WTC11 (cell line): ENCODE results near the gene HJURP.

ENCODE experiments used
- CBFB ChIP-seq: sonication (generic); formaldehyde crosslinking; IDR thresholded peaks from 2 replicates; pipeline ENCODE4 v1.8.1; 2022; ENCODE audit warnings: mild to moderate bottlenecking, low read depth, missing genetic modification reagents
- CREB1 ChIP-seq: sonication (generic); formaldehyde crosslinking; IDR thresholded peaks from 2 replicates; pipeline ENCODE4 v1.8.0; 2023; ENCODE audit warnings: mild to moderate bottlenecking, missing genetic modification reagents
- ESRRA ChIP-seq: sonication (generic); formaldehyde crosslinking; IDR thresholded peaks from 2 replicates; pipeline ENCODE4 v1.8.1; 2022; ENCODE audit warnings: mild to moderate bottlenecking, missing genetic modification reagents, borderline replicate concordance
- NFYB ChIP-seq: sonication (generic); formaldehyde crosslinking; conservative IDR thresholded peaks from 2 replicates; pipeline ENCODE4 v1.8.0; 2022; ENCODE audit warnings: low read depth, missing genetic modification reagents
- RELA ChIP-seq: sonication (generic); formaldehyde crosslinking; IDR thresholded peaks from 2 replicates; pipeline ENCODE4 v1.8.1; 2022; ENCODE audit warnings: missing genetic modification reagents, mild to moderate bottlenecking, borderline replicate concordance
- SP1 ChIP-seq: sonication (generic); formaldehyde crosslinking; conservative IDR thresholded peaks from 2 replicates; pipeline ENCODE4 v1.8.1; 2022; ENCODE audit warnings: missing genetic modification reagents
- ZNF232 ChIP-seq: sonication (generic); formaldehyde crosslinking; IDR thresholded peaks from 2 replicates; pipeline ENCODE4 v1.8.0; 2022; ENCODE audit warnings: mild to moderate bottlenecking, missing genetic modification reagents
- TF ChIP-seq, protein P1 (sequence below): sonication (generic); formaldehyde crosslinking; IDR thresholded peaks from 2 replicates; pipeline ENCODE4 v1.8.1; 2023; ENCODE audit warnings: mild to moderate bottlenecking, missing genetic modification reagents, moderate library complexity
- TF ChIP-seq, protein P2 (sequence below): fragments of 200-600 bp; IDR thresholded peaks from 2 replicates; pipeline ENCODE4 v1.8.0; 2022; ENCODE audit warnings: antibody characterized with exemption
- TF ChIP-seq, protein P3 (sequence below): sonication (generic); formaldehyde crosslinking; IDR thresholded peaks from 2 replicates; pipeline ENCODE4 v1.8.1; 2023; ENCODE audit warnings: mild to moderate bottlenecking, missing genetic modification reagents, borderline replicate concordance
- TF ChIP-seq, protein P4 (sequence below): sonication (generic); formaldehyde crosslinking; IDR thresholded peaks from 2 replicates; pipeline ENCODE4 v1.8.1; 2023; ENCODE audit warnings: mild to moderate bottlenecking, missing genetic modification reagents, moderate library complexity
- TF ChIP-seq, protein P5 (sequence below): sonication (generic); formaldehyde crosslinking; IDR thresholded peaks from 2 replicates; pipeline ENCODE4 v1.8.1; 2022; ENCODE audit warnings: mild to moderate bottlenecking, missing genetic modification reagents, moderate library complexity, borderline replicate concordance

DNA sequence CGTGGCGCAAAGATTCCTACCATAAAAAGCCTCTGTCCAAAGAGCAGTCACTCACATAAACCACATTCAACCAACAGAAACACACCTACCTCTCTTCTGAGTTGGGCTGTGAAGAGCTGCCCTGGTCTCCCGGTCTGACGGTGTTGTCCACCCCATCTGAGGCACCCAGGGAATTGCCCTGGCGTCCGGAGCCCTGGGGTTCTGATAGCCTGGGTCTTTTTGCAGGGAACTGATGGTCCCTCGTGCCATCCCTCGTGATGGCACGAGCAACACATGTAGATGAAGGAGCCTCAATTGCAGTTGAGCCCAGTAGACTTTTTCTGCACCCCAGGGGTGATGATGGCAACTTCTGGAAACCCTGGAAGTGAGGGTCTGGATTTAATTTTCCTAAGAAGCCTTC lies 13.8 kb downstream of the HJURP start:
- TF ChIP-seq ZNF232 (CRISPR knock-in tag) = no peak
- TF ChIP-seq CBFB (CRISPR knock-in tag) = no peak
- TF ChIP-seq, protein P1, sequence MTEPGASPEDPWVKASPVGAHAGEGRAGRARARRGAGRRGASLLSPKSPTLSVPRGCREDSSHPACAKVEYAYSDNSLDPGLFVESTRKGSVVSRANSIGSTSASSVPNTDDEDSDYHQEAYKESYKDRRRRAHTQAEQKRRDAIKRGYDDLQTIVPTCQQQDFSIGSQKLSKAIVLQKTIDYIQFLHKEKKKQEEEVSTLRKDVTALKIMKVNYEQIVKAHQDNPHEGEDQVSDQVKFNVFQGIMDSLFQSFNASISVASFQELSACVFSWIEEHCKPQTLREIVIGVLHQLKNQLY (CRISPR knock-in tag) = no peak
- TF ChIP-seq, protein P2, sequence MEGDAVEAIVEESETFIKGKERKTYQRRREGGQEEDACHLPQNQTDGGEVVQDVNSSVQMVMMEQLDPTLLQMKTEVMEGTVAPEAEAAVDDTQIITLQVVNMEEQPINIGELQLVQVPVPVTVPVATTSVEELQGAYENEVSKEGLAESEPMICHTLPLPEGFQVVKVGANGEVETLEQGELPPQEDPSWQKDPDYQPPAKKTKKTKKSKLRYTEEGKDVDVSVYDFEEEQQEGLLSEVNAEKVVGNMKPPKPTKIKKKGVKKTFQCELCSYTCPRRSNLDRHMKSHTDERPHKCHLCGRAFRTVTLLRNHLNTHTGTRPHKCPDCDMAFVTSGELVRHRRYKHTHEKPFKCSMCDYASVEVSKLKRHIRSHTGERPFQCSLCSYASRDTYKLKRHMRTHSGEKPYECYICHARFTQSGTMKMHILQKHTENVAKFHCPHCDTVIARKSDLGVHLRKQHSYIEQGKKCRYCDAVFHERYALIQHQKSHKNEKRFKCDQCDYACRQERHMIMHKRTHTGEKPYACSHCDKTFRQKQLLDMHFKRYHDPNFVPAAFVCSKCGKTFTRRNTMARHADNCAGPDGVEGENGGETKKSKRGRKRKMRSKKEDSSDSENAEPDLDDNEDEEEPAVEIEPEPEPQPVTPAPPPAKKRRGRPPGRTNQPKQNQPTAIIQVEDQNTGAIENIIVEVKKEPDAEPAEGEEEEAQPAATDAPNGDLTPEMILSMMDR = no peak
- TF ChIP-seq SP1 (CRISPR knock-in tag) = no peak
- TF ChIP-seq, protein P3, sequence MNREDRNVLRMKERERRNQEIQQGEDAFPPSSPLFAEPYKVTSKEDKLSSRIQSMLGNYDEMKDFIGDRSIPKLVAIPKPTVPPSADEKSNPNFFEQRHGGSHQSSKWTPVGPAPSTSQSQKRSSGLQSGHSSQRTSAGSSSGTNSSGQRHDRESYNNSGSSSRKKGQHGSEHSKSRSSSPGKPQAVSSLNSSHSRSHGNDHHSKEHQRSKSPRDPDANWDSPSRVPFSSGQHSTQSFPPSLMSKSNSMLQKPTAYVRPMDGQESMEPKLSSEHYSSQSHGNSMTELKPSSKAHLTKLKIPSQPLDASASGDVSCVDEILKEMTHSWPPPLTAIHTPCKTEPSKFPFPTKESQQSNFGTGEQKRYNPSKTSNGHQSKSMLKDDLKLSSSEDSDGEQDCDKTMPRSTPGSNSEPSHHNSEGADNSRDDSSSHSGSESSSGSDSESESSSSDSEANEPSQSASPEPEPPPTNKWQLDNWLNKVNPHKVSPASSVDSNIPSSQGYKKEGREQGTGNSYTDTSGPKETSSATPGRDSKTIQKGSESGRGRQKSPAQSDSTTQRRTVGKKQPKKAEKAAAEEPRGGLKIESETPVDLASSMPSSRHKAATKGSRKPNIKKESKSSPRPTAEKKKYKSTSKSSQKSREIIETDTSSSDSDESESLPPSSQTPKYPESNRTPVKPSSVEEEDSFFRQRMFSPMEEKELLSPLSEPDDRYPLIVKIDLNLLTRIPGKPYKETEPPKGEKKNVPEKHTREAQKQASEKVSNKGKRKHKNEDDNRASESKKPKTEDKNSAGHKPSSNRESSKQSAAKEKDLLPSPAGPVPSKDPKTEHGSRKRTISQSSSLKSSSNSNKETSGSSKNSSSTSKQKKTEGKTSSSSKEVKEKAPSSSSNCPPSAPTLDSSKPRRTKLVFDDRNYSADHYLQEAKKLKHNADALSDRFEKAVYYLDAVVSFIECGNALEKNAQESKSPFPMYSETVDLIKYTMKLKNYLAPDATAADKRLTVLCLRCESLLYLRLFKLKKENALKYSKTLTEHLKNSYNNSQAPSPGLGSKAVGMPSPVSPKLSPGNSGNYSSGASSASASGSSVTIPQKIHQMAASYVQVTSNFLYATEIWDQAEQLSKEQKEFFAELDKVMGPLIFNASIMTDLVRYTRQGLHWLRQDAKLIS (CRISPR knock-in tag) = no peak
- TF ChIP-seq CREB1 (CRISPR knock-in tag) = no peak
- no peak for TF ChIP-seq NFYB (CRISPR knock-in tag)
- no peak for TF ChIP-seq ESRRA (CRISPR knock-in tag)
- TF ChIP-seq, protein P4, sequence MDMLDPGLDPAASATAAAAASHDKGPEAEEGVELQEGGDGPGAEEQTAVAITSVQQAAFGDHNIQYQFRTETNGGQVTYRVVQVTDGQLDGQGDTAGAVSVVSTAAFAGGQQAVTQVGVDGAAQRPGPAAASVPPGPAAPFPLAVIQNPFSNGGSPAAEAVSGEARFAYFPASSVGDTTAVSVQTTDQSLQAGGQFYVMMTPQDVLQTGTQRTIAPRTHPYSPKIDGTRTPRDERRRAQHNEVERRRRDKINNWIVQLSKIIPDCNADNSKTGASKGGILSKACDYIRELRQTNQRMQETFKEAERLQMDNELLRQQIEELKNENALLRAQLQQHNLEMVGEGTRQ = no peak
- TF ChIP-seq, protein P5, sequence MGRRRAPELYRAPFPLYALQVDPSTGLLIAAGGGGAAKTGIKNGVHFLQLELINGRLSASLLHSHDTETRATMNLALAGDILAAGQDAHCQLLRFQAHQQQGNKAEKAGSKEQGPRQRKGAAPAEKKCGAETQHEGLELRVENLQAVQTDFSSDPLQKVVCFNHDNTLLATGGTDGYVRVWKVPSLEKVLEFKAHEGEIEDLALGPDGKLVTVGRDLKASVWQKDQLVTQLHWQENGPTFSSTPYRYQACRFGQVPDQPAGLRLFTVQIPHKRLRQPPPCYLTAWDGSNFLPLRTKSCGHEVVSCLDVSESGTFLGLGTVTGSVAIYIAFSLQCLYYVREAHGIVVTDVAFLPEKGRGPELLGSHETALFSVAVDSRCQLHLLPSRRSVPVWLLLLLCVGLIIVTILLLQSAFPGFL (CRISPR knock-in tag) = no peak
- no peak for TF ChIP-seq RELA (CRISPR knock-in tag)
